ENCODE measurements around the gene FAM13A. TPM values are rescaled to one million over a fixed set of nuclear protein-coding genes. Genes with fewer than 3 reads are reported as not detected.

FAM13A gene
- total and polyA plus RNA-seq, 9 of the 15 experiments (the other 6 are each of a cell fraction or from before 2014, with no cell fraction given) = 11.3 to 23.3 (median 14.7) TPM

DNA sequence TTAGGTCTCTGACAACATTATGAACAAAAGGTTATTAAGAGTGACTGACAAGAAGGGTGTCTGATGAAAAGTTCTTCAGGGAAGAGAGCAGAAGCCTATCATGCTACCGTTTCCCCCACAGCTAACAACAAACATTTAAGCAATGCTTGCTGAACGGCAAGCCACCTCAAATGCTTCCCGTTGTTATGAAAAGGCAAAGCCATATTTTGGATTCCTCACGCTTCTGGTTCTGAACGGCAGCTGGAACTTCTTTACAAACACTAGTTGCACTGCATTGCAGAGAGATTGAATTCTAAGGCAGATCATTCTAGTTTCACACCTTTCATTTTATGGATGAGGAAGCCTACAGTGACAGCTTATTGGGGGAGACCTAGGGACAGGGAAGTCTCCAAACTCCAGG, 310.8 kb downstream of the FAM13A start (continued):
- TF ChIP-seq MGA (IDR thresholded peaks at IDR 0.05) (no peak), ZNF695 (CRISPR knock-in tag; IDR thresholded peaks at IDR 0.05) (no peak), GMEB1 (CRISPR knock-in tag; IDR thresholded peaks at IDR 0.05) (no peak)

All from K562 (cell line).